ENCODE results near the gene NKX2-1. TPM values are rescaled to one million over a fixed set of nuclear protein-coding genes. Genes with fewer than 3 reads are reported as not detected.

The NKX2-1 gene
- total and polyA plus RNA-seq, 2 donors (not counting 3 experiments of a cell fraction or from before 2014, with no cell fraction given), result not detected

DNA sequence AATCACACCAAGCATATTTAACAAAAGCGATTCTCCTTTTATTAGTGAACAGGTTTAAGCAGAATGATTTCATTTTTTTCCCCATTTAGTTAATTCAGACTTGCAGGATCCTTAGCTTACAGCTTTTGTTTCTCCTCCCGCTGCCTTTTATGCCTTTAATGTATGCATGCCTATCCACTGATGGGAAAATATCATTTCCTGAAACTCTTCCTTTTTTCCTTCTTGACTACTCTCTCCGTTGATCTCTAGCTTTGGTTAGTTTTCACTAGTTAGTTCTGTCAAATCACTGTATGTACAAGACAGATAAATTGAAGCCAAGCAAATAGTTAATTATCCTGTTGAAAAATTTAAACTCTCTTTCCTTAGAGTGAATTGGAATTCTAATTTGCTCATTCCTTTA, 26.3 kb downstream of the NKX2-1 start:
- no peak for TF ChIP-seq POLR2A (IDR thresholded peaks at IDR 0.05; ENCODE audit: low read depth, low read length)
- no peak for TF ChIP-seq EZH2 (IDR thresholded peaks at IDR 0.05; ENCODE audit: borderline replicate concordance, low read depth, low read length, severe bottlenecking)
- TF ChIP-seq, protein P1, sequence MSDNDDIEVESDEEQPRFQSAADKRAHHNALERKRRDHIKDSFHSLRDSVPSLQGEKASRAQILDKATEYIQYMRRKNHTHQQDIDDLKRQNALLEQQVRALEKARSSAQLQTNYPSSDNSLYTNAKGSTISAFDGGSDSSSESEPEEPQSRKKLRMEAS (IDR thresholded peaks at IDR 0.05; ENCODE audit: insufficient read depth, insufficient read length), result no peak
- no peak for TF ChIP-seq GATA2 (IDR thresholded peaks at IDR 0.05; ENCODE audit: insufficient read depth, insufficient read length, low read depth, low read length)
- Histone ChIP-seq H3K79me2 (ENCODE audit: control insufficient read depth, insufficient read depth, low read length) (no peaks in the 10 kb centered on the region), H3K4me2 (ENCODE audit: insufficient read depth, low read length) (no peak overlapping the region), H4K20me1 (replicated peaks; ENCODE audit: control insufficient read depth, extremely low read depth, insufficient read depth, low read length) (no peaks in the 10 kb centered on the region), H3K4me1 (ENCODE audit: control insufficient read depth, extremely low read depth, insufficient read depth, low read length) (no peaks in the 10 kb centered on the region), H3K9me1 (replicated peaks; ENCODE audit: control insufficient read depth, extremely low read depth, insufficient read depth, low read length) (no peaks in the 10 kb centered on the region), H3K9me3 (replicated peaks; ENCODE audit: control insufficient read depth, insufficient read depth, low read length) (no peaks in the 10 kb centered on the region), H2AFZ (ENCODE audit: low read depth, low read length) (no peak overlapping the region), H3K27me3 (ENCODE audit: control insufficient read depth in 2 of 2, insufficient read depth in 2 of 2, low read length in 2 of 2) (peaks cover 13 to 52% of the 10 kb centered on the region in 2 experiments), H3K36me3 (ENCODE audit: control insufficient read depth in 2 of 2, extremely low read depth in 1 of 2, insufficient read depth in 2 of 2, low read length in 2 of 2) (no peaks in the 10 kb centered on the region), H3K27ac (ENCODE audit: insufficient read depth, low read depth, low read length) (no peak overlapping the region), H3K4me3 (replicated peaks in 1 of 3; ENCODE audit: insufficient read depth in 1 of 3, low read depth in 1 of 3, low read length in 3 of 3) (no peak overlapping the region), H3K9ac (replicated peaks; ENCODE audit: extremely low read depth, insufficient read depth, low read length) (no peak overlapping the region)
- ChIA-PET CTCF (interaction anchor here (1.1 kb wide), 1 partner anchor 224 kb away, joined by 3 read pairs; no protein-coding TSS in a partner anchor), POLR2A (no interaction called here)
- DNase-seq (ENCODE audit: low read depth, low spot score), result no peak
- dilution Hi-C loops (cut with MboI; ENCODE audit: extremely low pct_ligation_motif_present, low sequenced_read_pairs), result no loop called here
- intact Hi-C loops (cut with micrococcal nuclease), result no loop called here
- no peak for FAIRE-seq
- BruUV-seq (replicated peaks), result no TSS peak

- no peak overlapping the region for H3K4me2 ChIP-seq (ENCODE audit: insufficient read depth, low read length)
- H3K4me3 ChIP-seq (replicated peaks in 1 of 3; ENCODE audit: insufficient read depth in 1 of 3, low read depth in 1 of 3, low read length in 3 of 3), result no peak overlapping the region
- no peak overlapping the region for H3K9ac ChIP-seq (replicated peaks; ENCODE audit: extremely low read depth, insufficient read depth, low read length)
- ChIA-PET POLR2A (no interaction called here), CTCF (interaction anchor here (0.5 kb wide), 1 partner anchor 68 kb away, joined by 3 read pairs; no protein-coding TSS in a partner anchor)
- FAIRE-seq (no peak), DNase-seq (ENCODE audit: low read depth, low spot score) (no peak)
- no peaks in the 10 kb centered on the region for H3K79me2 ChIP-seq (ENCODE audit: control insufficient read depth, insufficient read depth, low read length)
- H3K27me3 ChIP-seq (ENCODE audit: control insufficient read depth in 2 of 2, insufficient read depth in 2 of 2, low read length in 2 of 2), result no peaks in the 10 kb centered on the region
- TF ChIP-seq GATA2 (IDR thresholded peaks at IDR 0.05; ENCODE audit: insufficient read depth, insufficient read length, low read depth, low read length) (no peak), POLR2AphosphoS5 (IDR thresholded peaks at IDR 0.05; ENCODE audit: insufficient read depth, low read depth, low read length) (no peak), FOS (IDR thresholded peaks at IDR 0.05; ENCODE audit: borderline replicate concordance, insufficient read depth, low read length) (no peak), POLR2A (IDR thresholded peaks at IDR 0.05; ENCODE audit: low read depth, low read length) (no peak), CTCF (IDR thresholded peaks at IDR 0.05; ENCODE audit: extremely low read depth in 1 of 2, insufficient read depth in 1 of 2, low read depth in 1 of 2, low read length in 2 of 2) (no peak), EZH2 (IDR thresholded peaks at IDR 0.05; ENCODE audit: borderline replicate concordance, low read depth, low read length, severe bottlenecking) (no peak), JUN (IDR thresholded peaks at IDR 0.05; ENCODE audit: borderline replicate concordance, insufficient read depth, insufficient read length, low read depth) (no peak), MYC (IDR thresholded peaks at IDR 0.05; ENCODE audit: low read depth, low read length) (no peak)
- TF ChIP-seq, protein P1 (IDR thresholded peaks at IDR 0.05; ENCODE audit: insufficient read depth, insufficient read length), result no peak
- H2AFZ ChIP-seq (ENCODE audit: low read depth, low read length), result no peak overlapping the region
- intact Hi-C loops (cut with micrococcal nuclease) (no loop called here), dilution Hi-C loops (cut with MboI; ENCODE audit: extremely low pct_ligation_motif_present, low sequenced_read_pairs) (no loop called here)
- no peaks in the 10 kb centered on the region for H3K9me1 ChIP-seq (replicated peaks; ENCODE audit: control insufficient read depth, extremely low read depth, insufficient read depth, low read length)
- no TSS peak for BruUV-seq (replicated peaks)
- H3K4me1 ChIP-seq (ENCODE audit: control insufficient read depth, extremely low read depth, insufficient read depth, low read length), result no peaks in the 10 kb centered on the region
- H3K9me3 ChIP-seq (replicated peaks; ENCODE audit: control insufficient read depth, insufficient read depth, low read length), result no peaks in the 10 kb centered on the region
- no peaks in the 10 kb centered on the region for H4K20me1 ChIP-seq (replicated peaks; ENCODE audit: control insufficient read depth, extremely low read depth, insufficient read depth, low read length)
- H3K27ac ChIP-seq (ENCODE audit: insufficient read depth, low read depth, low read length), result no peak overlapping the region
- no peaks in the 10 kb centered on the region for H3K36me3 ChIP-seq (ENCODE audit: control insufficient read depth in 2 of 2, extremely low read depth in 1 of 2, insufficient read depth in 2 of 2, low read length in 2 of 2)
Observed at GRCh38 chr14:36485773-36486172, 34.3 kb downstream of the NKX2-1 start.
